HG03159 (cell line): ENCODE results near the gene ACOXL.

Source experiments
- ATAC-seq: cut with Tn5 transposase; IDR thresholded peaks from one replicate; pipeline ENCODE4 v1.9.1; 2021; ENCODE audit warnings: mild to moderate bottlenecking, moderate library complexity; ENCODE audit not compliant: unreplicated experiment

Gene ACOXL

DNA sequence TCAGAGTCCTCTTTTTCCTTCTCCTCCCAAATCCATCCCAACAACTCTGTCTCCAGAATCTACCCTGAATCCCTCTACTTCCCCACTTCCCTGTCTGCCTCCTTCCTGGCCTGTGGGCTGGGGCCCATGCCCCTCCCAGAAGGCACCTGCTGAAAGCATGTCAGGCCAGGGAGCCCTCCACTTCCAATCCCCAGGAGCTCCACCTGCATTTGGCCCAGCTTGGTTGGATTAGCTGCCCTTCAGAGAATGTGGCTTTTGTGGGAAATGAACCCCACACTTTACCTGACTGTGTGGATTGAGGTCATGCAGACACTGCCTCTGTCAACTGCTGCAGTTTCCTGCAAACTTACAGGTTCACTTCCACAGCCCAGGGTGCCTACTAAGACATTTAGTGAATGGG is 58.5 kb downstream of the ACOXL start:
- no peak for ATAC-seq

DNA sequence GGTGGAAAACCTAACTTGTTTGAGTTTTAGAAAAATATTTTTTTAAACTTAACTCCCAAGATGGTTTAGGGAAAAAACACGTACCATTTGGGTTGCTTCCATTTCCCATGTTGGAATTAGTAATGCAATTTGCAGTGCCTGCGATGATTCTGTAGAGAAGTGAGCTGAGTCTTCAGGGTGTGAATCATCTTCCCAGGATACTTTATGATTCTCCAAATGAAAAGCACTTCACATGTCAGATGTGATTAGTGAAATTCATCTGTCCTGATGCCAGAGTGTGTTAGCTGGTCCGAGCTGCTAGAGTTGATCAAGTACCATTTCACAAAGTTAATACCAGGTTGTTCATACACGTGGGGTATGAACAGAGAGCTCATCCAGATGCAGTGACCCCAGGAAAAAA is 59.1 kb downstream of the ACOXL start:
- no peak for ATAC-seq

GRCh38 chr2:110793034-110793433 is 60.7 kb downstream of the ACOXL start:
- ATAC-seq, result no peak

- no peak for ATAC-seq
Observed at GRCh38 chr2:110794390-110794789, 62.0 kb downstream of the ACOXL start.

DNA sequence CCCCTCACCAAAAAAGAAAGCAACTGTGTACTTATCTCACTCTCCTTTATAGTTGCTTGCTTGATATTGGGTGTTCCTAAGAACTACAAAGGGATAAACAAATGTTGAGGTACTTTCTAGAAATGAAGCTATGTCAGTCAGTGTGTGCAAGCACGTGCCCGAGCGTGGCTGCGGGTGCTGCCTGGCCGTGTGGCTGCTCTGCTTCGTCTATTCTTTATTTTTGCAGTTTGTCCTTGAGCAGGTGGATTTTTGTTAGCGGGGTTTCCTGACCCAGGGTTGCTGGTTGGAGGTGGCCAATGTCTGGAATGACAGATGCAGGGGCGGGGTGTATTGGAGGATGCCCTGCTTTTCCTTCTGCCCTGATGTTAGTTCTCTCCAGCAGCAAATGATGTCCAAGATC is 62.6 kb downstream of the ACOXL start:
- ATAC-seq, result no peak

- no peak for ATAC-seq
Observed at GRCh38 chr2:110796716-110797301, 64.4 kb downstream of the ACOXL start.

GRCh38 chr2:110799376-110799775 is 67.0 kb downstream of the ACOXL start:
- ATAC-seq, result no peak

GRCh38 chr2:110800611-110801402 is 68.4 kb downstream of the ACOXL start:
- no peak for ATAC-seq

DNA sequence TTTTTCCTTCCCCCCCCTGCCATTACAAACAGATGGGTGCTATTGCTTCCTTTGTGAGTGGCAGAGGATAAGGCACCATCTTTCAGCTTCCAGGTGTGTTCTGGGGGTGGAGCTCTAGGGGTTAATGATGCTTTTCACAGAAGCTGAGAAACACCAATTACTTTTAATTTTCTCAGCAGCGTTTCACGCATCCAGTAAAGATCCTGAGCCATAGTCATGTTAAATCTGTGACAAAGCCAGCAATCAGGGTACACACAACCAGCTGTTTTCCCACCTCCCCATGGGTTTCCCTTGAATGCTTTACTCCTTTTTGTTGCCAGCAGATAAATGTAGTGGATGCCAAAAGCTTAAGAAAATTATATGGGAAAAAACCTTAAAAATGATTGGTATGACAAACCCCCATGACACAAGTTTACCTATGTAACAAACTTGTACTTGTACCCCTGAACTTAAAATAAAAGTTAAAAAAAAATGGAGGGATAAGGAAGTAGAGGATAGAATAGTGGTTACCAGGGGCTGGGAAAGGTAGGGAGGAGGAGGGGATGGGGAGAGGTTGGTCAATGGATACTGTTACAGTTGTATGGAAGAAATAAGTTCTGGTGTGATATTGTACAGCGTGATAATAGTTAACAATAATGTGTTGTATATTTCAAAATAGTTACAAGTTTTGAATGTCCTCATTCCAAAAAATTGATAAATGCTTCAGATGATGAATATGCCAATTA is 70.0 kb downstream of the ACOXL start:
- ATAC-seq, result no peak

DNA sequence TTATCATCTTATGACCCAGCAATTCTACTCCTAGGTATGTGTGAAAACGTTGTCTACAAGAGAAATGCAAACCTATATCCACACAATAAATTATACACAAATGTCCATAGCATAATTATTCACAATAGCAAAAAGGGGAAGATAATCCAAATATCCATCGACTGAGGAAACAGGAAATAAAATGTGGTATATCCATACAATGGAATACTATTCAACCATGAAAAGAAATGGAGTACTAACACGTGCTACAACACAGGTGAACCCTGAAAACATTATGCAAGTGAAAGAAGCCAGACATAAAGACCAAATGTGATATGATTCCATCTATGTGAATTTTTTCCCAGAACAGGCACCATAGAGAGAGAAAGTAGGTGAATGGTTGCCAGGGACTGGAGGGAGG is 72.1 kb downstream of the ACOXL start:
- ATAC-seq, result no peak

DNA sequence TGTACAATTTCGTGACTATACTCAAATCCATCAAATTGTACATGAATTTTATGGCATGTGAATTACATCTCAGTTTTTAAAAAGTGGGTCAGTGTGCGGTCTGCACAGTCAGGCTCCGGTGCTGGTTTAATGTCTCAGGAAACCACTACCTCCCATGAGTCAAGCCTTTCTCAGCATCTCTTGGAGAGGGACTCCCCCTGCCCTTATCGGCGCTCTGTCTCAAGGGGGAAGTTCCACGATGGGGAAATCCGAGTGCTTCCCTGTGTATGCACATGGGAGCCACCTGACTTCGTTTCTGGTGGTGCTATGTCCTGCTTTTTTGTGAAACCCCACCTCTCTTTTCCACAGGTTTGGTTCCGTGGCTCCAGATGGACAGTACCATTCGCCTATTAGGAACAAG is 72.5 kb downstream of the ACOXL start:
- ATAC-seq, result peak; percentile 51

DNA sequence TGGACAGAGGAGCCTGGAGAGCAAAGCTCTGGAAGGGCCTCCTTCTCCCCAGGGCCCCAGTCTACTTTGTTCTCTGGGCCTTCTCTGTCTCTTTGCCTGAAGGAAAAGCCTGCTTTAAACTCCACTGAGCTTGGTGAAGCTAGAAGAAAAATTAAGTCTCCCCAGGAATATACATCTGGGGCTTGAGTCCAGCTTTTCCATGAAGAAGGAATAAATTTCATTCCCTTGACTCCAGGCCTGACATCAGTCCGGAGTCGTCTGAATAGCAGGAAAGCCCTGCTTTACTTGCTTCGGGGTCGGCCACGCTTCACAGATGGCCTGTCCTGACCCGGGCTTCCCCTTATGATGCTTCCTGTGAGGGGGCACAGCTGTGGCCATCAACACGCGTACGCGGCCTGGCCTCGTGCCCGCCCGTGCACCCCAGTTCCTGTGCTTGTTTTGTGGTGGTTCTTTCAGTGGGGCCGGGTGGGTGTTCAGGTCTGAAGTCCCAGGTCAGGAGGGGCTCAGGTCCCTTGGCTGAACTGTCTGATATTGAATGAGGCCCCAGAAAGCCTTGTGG is 73.6 kb downstream of the ACOXL start:
- no peak for ATAC-seq

DNA sequence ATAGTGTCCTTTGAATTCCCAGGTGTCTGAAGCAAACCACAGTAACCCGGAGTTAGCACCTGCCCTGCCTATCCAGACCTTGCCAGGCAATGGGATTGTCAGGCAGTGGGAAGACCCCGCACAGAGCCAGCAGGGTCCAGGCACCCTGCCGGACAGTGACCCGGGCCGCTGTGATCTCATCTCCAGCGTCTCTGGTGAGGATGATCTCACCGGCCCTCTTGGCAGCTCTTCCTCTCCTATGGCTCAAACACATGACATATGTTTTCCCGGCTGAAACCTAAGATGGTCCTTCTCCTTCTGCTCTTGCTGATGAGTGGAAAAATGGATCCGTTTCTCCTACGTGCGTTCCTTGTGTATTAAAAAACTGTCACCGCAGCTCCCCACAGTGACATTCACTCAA is 75.1 kb downstream of the ACOXL start:
- no peak for ATAC-seq

DNA sequence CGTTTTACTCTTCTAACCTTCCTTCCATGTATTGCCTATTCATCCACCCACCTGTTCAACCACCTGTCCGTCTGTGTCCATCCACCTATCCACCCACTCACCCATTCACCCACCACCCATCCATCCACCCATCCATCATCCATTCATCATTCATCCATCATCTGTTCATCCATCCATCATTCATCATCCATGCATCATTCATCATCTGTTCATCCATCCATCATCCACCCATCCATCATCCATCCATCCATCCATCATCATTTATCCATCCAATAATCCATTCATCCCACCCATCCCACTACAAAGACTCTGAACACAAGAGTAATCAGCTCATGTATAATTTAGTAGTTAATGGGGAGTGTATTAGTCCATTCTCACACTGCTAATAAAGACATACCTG is 78.0 kb downstream of the ACOXL start:
- no peak for ATAC-seq

DNA sequence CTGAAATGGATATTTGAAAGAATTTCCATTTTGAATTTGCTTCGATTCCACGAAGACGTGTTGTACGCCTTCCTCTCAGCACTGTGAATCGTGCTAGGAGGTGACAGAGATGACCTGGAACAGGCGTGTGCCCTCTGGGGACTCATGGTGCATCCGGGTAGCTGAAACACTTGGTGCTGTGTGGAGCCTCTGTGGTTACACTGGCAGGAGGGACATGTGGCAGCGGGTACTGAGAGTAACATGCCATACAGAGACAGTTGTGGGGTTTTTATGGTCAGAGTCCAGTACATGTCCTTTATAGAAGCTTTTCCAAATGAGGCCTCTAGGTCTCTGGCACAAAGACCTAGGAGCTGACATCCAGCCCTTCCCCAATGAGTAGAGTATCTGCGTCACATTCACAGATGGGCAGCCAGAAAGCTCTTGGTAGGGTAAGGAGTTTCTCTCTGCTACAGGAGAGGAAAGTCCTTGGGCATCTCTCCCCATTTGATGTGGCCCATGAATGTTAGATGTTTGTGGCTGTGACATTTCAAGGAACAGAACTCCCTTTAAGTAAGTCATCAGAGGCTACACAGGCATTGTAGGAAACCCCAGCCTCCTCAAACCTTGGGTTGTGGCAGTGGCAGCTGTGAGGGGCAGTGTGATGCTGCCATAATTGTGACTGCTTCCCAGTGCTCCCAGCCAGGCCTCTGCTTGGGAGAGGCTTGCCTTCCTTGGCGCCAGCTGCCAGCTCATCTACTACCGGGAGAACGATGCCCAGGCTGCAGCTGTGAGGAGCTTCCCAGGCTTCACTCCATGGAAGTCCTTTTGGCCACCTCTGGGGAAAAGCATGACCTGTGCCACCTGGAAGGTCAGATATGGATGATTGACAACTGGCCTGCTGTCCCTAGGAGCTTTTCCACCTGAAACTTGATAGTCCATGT is 80.6 kb downstream of the ACOXL start:
- ATAC-seq, result no peak

- no peak for ATAC-seq
Observed at GRCh38 chr2:110813896-110814295, 81.5 kb downstream of the ACOXL start.

GRCh38 chr2:110815938-110816337 is 83.6 kb downstream of the ACOXL start:
- ATAC-seq, result no peak

- no peak for ATAC-seq
Observed at GRCh38 chr2:110816404-110817365, 84.3 kb downstream of the ACOXL start.

GRCh38 chr2:110818767-110819481 is 86.6 kb downstream of the ACOXL start:
- no peak for ATAC-seq
